Measurements from ENCODE around the gene INCA1. TPM values are rescaled to one million over a fixed set of nuclear protein-coding genes. Genes with fewer than 3 reads are reported as not detected.
A peak's percentile ranks its signal among the peaks of the same experiment; 100 is the strongest.

Gene INCA1
- total RNA-seq, 2 donors from 2014 or later: 1.0 TPM; not detected in 1

DNA sequence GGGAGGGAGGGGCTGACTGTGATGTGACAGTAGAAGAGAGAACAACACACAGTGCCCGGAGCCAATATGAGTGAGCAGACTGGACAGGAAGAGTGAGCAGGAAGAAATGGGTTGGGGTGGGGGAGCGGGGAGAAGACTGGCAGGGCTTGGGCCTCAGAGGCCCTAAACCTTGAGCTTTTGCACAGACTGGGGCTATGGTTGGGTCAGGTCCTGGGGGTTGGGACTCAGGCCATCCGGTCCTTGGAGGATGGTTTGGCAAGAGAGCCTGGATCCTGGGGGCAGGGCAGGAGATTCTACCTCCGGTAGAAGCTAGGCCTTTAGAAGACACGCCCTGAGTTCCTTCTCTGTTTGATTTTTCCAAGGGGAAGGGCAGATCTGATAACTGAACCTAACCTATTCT lies 10.9 kb downstream of the INCA1 start:
- no peaks in the 10 kb centered on the region for H3K9me3 ChIP-seq
- no peaks in the 10 kb centered on the region for H3K27me3 ChIP-seq
- peaks cover 0 to 3% of the 10 kb centered on the region in 2 donors for H3K36me3 ChIP-seq (replicated peaks in 1 of 2; ENCODE audit: insufficient read depth in 1 of 2, low read depth in 2 of 2)
- peaks cover 23% of the 10 kb centered on the region for H3K4me1 ChIP-seq
- DNase-seq: no peak
- WGBS, 2 donors: 22 to 26% methylated on average over 5 of the region's 5 CpGs
- TF ChIP-seq POLR2A (IDR thresholded peaks at IDR 0.05): no peak
- TF ChIP-seq, protein P1, sequence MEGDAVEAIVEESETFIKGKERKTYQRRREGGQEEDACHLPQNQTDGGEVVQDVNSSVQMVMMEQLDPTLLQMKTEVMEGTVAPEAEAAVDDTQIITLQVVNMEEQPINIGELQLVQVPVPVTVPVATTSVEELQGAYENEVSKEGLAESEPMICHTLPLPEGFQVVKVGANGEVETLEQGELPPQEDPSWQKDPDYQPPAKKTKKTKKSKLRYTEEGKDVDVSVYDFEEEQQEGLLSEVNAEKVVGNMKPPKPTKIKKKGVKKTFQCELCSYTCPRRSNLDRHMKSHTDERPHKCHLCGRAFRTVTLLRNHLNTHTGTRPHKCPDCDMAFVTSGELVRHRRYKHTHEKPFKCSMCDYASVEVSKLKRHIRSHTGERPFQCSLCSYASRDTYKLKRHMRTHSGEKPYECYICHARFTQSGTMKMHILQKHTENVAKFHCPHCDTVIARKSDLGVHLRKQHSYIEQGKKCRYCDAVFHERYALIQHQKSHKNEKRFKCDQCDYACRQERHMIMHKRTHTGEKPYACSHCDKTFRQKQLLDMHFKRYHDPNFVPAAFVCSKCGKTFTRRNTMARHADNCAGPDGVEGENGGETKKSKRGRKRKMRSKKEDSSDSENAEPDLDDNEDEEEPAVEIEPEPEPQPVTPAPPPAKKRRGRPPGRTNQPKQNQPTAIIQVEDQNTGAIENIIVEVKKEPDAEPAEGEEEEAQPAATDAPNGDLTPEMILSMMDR (IDR thresholded peaks at IDR 0.05): no peak
- intact Hi-C loops (cut with DNase I): no loop called here
- peak overlapping the region; percentile 91 to 96 for H3K4me3 ChIP-seq
- H3K27ac ChIP-seq: peak overlapping the region; percentile 79 to 96 (median 88)
- ATAC-seq: no peak

DNA sequence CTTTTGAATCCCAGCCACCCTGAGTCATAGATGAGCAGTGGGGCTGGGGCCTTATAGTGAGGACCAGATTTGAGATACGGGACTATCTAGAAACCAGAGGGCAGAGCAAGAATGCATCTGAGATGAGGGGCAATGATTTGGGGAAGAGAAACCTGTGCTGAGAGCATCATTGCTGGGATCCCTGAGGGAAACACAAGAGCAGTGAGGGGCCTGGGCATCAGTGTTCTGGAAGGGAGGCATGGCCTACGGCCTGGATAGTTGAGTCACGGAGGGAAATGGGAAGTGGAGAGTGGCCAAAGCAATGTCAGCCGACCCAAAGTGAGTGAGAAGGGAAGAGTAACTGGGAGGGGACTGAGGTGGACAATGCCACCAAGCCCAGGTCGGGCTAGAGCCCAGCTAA lies 15.0 kb downstream of the INCA1 start:
- Histone ChIP-seq H3K9me3 (no peaks in the 10 kb centered on the region), H3K4me3 (no peak overlapping the region), H3K27ac (no peak overlapping the region), H3K27me3 (no peaks in the 10 kb centered on the region), H3K4me1 (peaks cover 13% of the 10 kb centered on the region), H3K36me3 (replicated peaks in 1 of 2; ENCODE audit: insufficient read depth in 1 of 2, low read depth in 2 of 2) (peaks cover 0 to 4% of the 10 kb centered on the region in 2 donors)
- ATAC-seq (no peak), DNase-seq (no peak)
- no peak for TF ChIP-seq POLR2A (IDR thresholded peaks at IDR 0.05)
- TF ChIP-seq, protein P1 (IDR thresholded peaks at IDR 0.05): no peak
- WGBS, 2 donors: 56 to 71% methylated on average over 5 of the region's 5 CpGs
- intact Hi-C loops (cut with DNase I): no loop called here

DNA sequence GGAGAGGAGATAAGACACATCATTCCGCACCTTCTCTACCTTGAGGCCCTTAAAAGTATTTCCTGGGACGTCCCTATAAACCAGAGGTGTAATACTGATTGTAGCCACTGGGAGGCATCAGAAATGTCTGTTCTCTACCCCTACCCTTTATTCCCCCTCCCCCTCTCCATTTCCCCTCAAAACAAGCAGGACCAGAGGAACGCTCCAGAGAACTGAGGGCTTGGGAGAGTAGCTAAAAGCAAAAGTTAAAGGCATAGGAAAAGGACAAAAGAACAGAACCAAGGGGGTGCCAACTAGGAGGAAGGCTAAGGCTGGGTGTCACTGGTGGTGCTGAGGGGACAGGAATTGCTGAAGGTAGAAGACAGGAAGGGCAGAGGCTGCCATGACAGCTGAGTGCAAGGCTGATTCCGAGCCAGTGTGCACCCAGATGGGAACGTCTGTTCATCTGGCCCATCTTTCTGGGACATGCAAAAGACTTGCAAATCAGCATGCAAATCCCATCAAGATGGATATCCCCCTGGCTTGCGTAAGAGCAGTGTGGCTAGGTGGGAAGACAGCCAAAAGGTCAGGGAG lies 16.6 kb downstream of the INCA1 start:
- intact Hi-C loops (cut with DNase I): no loop called here

DNA sequence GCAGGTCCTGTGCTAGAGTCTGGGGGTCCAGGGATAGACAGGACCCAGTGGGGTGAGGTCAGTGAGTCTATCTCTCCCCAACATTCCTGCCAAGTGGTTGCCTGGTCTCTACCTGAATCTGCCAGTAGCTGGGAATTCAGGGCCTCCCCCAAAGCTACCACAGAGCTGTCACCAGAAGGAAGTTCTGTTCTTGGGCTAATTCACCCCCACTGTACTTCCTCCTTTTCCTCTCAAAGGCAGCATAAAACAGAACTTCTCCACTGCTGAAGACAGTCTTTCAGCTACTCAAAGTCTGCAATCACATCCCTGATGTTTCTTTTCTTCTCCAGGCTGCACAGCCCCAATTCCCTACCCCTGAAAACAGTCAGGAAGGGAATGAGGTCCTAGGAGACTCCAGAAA lies 18.6 kb downstream of the INCA1 start:
- Histone ChIP-seq H3K27me3 (no peaks in the 10 kb centered on the region), H3K4me1 (peaks cover 10% of the 10 kb centered on the region), H3K27ac (no peak overlapping the region), H3K36me3 (replicated peaks in 1 of 2; ENCODE audit: insufficient read depth in 1 of 2, low read depth in 2 of 2) (peaks cover 0 to 4% of the 10 kb centered on the region in 2 donors), H3K4me3 (no peak overlapping the region), H3K9me3 (no peaks in the 10 kb centered on the region)
- intact Hi-C loops (cut with DNase I): no loop called here
- no peak for TF ChIP-seq POLR2A (IDR thresholded peaks at IDR 0.05)
- TF ChIP-seq, protein P1 (IDR thresholded peaks at IDR 0.05): no peak
- ATAC-seq (no peak), DNase-seq (no peak)

More for the DNA sequence above, 16.6 kb downstream of the INCA1 start:
- no peaks in the 10 kb centered on the region for H3K27me3 ChIP-seq
- H3K4me3 ChIP-seq: no peak overlapping the region
- H3K9me3 ChIP-seq: no peaks in the 10 kb centered on the region
- ATAC-seq: peak; percentile 77
- H3K36me3 ChIP-seq (replicated peaks in 1 of 2; ENCODE audit: insufficient read depth in 1 of 2, low read depth in 2 of 2): peaks cover 0 to 4% of the 10 kb centered on the region in 2 donors
- H3K4me1 ChIP-seq: peaks cover 7% of the 10 kb centered on the region
- 32% methylated on average over 6 of the region's 6 CpGs for WGBS, 2 donors
- TF ChIP-seq, protein P1 (IDR thresholded peaks at IDR 0.05): peak; percentile 57 to 86 (median 75)
- TF ChIP-seq POLR2A (IDR thresholded peaks at IDR 0.05): no peak
- DNase-seq: peak in 3 of 4 donors; percentile 36 to 66 (median 42)
- no peak overlapping the region for H3K27ac ChIP-seq

DNA sequence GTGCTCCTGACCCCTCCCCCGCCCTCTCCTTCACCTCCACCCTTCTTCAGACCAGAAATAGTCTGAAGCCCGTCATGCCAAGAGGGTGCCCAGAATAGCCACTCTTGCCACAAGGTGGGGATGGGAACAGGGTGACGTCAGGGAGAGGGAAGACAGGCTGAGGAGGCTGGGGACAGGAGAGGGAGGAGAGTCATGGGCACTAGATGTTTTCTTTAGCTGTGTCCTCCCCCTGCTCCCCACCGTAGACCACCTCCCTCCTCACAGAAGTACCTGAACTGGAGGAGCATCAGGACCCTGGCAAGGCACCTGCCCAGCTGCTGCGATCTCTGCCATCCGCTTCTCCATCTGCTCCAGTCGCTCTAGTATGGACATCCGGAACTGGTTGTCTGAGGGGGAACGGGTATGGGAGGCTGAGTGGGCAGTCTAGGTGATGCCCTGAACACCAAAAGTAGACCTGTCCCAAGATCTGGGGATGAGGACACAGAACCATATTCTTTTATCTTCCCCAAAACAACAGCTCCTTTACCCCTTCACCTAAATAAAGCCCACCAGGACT lies 23.1 kb downstream of the INCA1 start:
- H3K4me3 ChIP-seq: no peak overlapping the region
- H3K4me1 ChIP-seq: peaks cover 11% of the 10 kb centered on the region
- intact Hi-C loops (cut with DNase I): no loop called here
- DNase-seq (no peak), ATAC-seq (no peak)
- no peaks in the 10 kb centered on the region for H3K27me3 ChIP-seq
- peaks cover 0 to 6% of the 10 kb centered on the region in 2 donors for H3K36me3 ChIP-seq (replicated peaks in 1 of 2; ENCODE audit: insufficient read depth in 1 of 2, low read depth in 2 of 2)
- no peaks in the 10 kb centered on the region for H3K9me3 ChIP-seq
- no peak overlapping the region for H3K27ac ChIP-seq
- TF ChIP-seq, protein P1 (IDR thresholded peaks at IDR 0.05): no peak
- no peak for TF ChIP-seq POLR2A (IDR thresholded peaks at IDR 0.05)
- WGBS, 2 donors: 82 to 88% methylated on average over 9 of the region's 9 CpGs
